Thyroid gland (tissue), 4 donors: ENCODE measurements around the gene NPIPB9. TPM values are rescaled to one million over a fixed set of nuclear protein-coding genes. Genes with fewer than 3 reads are reported as not detected.

Experiments
- DNase-seq, 2 donors: peaks; one replicate each; pipeline ENCODE4 v3.0.0-alpha.2; 2019
- H3K27ac ChIP-seq, 3 donors: fragments of 200-600 bp; sonication (generic); 1 replicate in 2 of 3; 2 replicates in 1 of 3; pipeline ENCODE4 v1.5.1; 2016 to 2019; ENCODE audit warnings: mild to moderate bottlenecking in 1 of 3, moderate library complexity in 1 of 3
- H3K27me3 ChIP-seq: fragments of 200-600 bp; sonication (generic); one replicate; pipeline ENCODE4 v1.5.1; 2019
- H3K36me3 ChIP-seq, 2 donors: fragments of 200-600 bp; sonication (generic); one replicate each; pipeline ENCODE4 v1.5.1; 2016 to 2019
- H3K4me1 ChIP-seq, 2 donors: fragments of 200-600 bp; sonication (generic); one replicate each; pipeline ENCODE4 v1.5.1; 2017 to 2019
- H3K4me3 ChIP-seq, 3 donors: fragments of 200-600 bp; sonication (generic); replicated peaks in 1 of 3; 1 replicate in 2 of 3; 2 replicates in 1 of 3; pipeline ENCODE4 v1.5.1; 2016; ENCODE audit warnings: mild to moderate bottlenecking in 1 of 3
- H3K9me3 ChIP-seq: fragments of 200-600 bp; sonication (generic); one replicate; pipeline ENCODE4 v1.5.1; 2017
- POLR2A ChIP-seq, 2 donors: fragments of 450-650 bp; IDR thresholded peaks; one replicate each; pipeline ENCODE4 v1.6.1; 2017; ENCODE audit warnings: antibody characterized with exemption in 2 of 2, mild to moderate bottlenecking in 2 of 2, moderate library complexity in 1 of 2
- WGBS, 2 donors: methylation state at CpG; one replicate each; pipeline ENCODE4 v1.1.5; 2017; 5-methylcytosine and 5-hydroxymethylcytosine counted together
- intact Hi-C: fragments of 100-400 bp; cut with DNase I; formaldehyde crosslinking; loops from one replicate; pipeline ENCODE4 v1.15.1; 2023
- microRNA-seq: library from miRNA; unstranded; fragments of <30 nt; microRNA quantifications from one replicate; pipeline ENCODE4, GENCODE V29; 2016
- small RNA-seq: library from RNA; depleted of rRNA; stranded (forward); fragments of <200 nt; gene quantifications from one replicate; pipeline ENCODE3, GENCODE V24; 2016
- total RNA-seq, 4 donors: library from RNA; depleted of rRNA; stranded (reverse); fragments of >200 nt; gene quantifications; one replicate each; pipeline ENCODE4 v1.2.3, GENCODE V29; 2016
- TF ChIP-seq, protein P1 (sequence below), 6 experiments: fragments of 200-600 bp in 3 of 6; fragments of 450-650 bp in 3 of 6; sonication (generic) in 3 of 6; IDR thresholded peaks; one replicate each; pipeline ENCODE4 v1.5.1; 2016 to 2019; ENCODE audit warnings: antibody characterized with exemption in 6 of 6, mild to moderate bottlenecking in 2 of 6, inconsistent platforms in 1 of 6, moderate library complexity in 1 of 6

NPIPB9 gene
- total RNA-seq, 4 donors from 2014 or later: 1.2 to 8.2 (median 2.0) TPM

DNA sequence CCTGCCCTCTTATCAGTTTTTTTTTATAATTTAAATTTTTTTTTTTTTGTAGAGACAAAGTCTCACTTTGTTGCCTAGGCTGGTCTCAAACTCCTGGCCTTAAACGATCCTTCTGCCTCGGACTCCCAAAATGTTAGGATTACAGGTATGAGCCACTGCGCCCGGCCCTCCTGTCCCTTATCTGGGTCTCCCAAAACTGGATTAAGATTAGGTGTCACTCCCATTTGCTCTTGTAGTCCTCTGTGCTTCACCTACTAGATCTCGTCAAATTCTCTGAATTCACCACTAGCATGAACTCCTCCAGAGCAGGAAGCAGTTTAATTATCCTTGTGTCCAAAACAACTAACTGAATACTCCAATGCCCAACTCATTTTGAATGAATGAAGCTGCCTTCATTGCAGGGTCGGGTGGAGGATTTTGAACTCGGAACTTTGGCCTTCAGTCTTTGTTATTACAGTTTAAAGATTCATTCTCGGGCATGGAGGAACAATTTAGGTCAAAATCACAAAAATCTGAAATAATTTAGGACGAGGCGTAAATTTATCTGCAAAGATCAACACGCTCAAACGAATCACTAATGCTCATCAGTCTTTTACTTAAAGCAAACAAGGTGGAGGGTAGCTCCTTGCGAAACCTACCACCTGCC is 70.4 kb downstream of the NPIPB9 start:
- WGBS, 2 donors: 31% methylated on average over 13 of the region's 13 CpGs
- DNase-seq: no peak
- intact Hi-C loops: no loop called here
- no peaks in the 10 kb centered on the region for H3K27me3 ChIP-seq
- H3K36me3 ChIP-seq: peaks cover 14 to 20% of the 10 kb centered on the region in 2 donors
- H3K9me3 ChIP-seq: no peaks in the 10 kb centered on the region
- H3K27ac ChIP-seq: peak overlapping the region; percentile 94 to 99 (median 99)
- H3K4me3 ChIP-seq: peak overlapping the region; percentile 24 to 100 (median 100)
- H3K4me1 ChIP-seq: peaks cover 15 to 19% of the 10 kb centered on the region in 2 donors
- TF ChIP-seq POLR2A (IDR thresholded peaks at IDR 0.05): no peak
- TF ChIP-seq, protein P1, sequence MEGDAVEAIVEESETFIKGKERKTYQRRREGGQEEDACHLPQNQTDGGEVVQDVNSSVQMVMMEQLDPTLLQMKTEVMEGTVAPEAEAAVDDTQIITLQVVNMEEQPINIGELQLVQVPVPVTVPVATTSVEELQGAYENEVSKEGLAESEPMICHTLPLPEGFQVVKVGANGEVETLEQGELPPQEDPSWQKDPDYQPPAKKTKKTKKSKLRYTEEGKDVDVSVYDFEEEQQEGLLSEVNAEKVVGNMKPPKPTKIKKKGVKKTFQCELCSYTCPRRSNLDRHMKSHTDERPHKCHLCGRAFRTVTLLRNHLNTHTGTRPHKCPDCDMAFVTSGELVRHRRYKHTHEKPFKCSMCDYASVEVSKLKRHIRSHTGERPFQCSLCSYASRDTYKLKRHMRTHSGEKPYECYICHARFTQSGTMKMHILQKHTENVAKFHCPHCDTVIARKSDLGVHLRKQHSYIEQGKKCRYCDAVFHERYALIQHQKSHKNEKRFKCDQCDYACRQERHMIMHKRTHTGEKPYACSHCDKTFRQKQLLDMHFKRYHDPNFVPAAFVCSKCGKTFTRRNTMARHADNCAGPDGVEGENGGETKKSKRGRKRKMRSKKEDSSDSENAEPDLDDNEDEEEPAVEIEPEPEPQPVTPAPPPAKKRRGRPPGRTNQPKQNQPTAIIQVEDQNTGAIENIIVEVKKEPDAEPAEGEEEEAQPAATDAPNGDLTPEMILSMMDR (IDR thresholded peaks at IDR 0.05): no peak

Small RNAs within 50 kb of the gene (microRNA-seq; reads per million reads assigned to microRNA genes)
- not detected for gene MIR6862-2

Small RNAs within 50 kb of the gene (small RNA-seq; reads per million reads assigned to genes)
- gene MIR6862-2: not detected

Other genes starting within 250 kb of the NPIPB9 start
- gene IL27, start 245.0 kb upstream of the NPIPB9 start, total RNA-seq: under 1 TPM in 1 of 4 donors, not detected in 3; 0.45 TPM
- gene NUPR1, start 212.8 kb upstream of the NPIPB9 start, total RNA-seq: 1,000 to 10,000 TPM in 1 of 4 donors, 100 to 1,000 TPM in 2, 10 to 100 TPM in 1; 53.3 to 1,103 (median 535) TPM
- 10 to 100 TPM; 31.8 to 41.9 (median 36.9) TPM for gene SGF29, start 197.9 kb upstream of the NPIPB9 start, total RNA-seq
- 10 to 100 TPM in 3 of 4 donors, 1 to 10 TPM in 1; 3.6 to 35.9 (median 20.9) TPM for gene SULT1A2, start 154.7 kb upstream of the NPIPB9 start, total RNA-seq
- 100 to 1,000 TPM in 2 of 4 donors, 10 to 100 TPM in 2; 84.9 to 162 (median 118) TPM for gene SULT1A1, start 141.7 kb upstream of the NPIPB9 start, total RNA-seq
- under 1 TPM in 2 of 4 donors, not detected in 2; 0.27 to 0.63 TPM for gene NPIPB8, start 113.7 kb upstream of the NPIPB9 start, total RNA-seq
- 100 to 1,000 TPM; 213 to 326 (median 285) TPM for gene EIF3C, start 40.3 kb upstream of the NPIPB9 start, total RNA-seq
- 10 to 100 TPM; 49.3 to 78.7 (median 62.0) TPM for gene ATXN2L, start 71.2 kb downstream of the NPIPB9 start, total RNA-seq
- gene TUFM, start 94.6 kb downstream of the NPIPB9 start, total RNA-seq: 100 to 1,000 TPM in 3 of 4 donors, 10 to 100 TPM in 1; 95.7 to 172 (median 126) TPM
- 10 to 100 TPM; 34.4 to 60.6 (median 38.8) TPM for gene SH2B1, start 112.1 kb downstream of the NPIPB9 start, total RNA-seq
- gene ATP2A1, start 126.7 kb downstream of the NPIPB9 start, total RNA-seq: 1 to 10 TPM in 2 of 4 donors, under 1 TPM in 1, not detected in 1; 0.27 to 2.7 (median 2.3) TPM
- 10 to 100 TPM; 36.7 to 55.8 (median 41.2) TPM for gene RABEP2, start 173.5 kb downstream of the NPIPB9 start, total RNA-seq
- not detected for gene CD19, start 180.2 kb downstream of the NPIPB9 start, total RNA-seq
- gene NFATC2IP, start 199.2 kb downstream of the NPIPB9 start, total RNA-seq: 10 to 100 TPM; 20.5 to 33.6 (median 28.2) TPM
- gene SPNS1, start 223.0 kb downstream of the NPIPB9 start, total RNA-seq: 10 to 100 TPM; 16.5 to 24.2 (median 20.6) TPM
- gene LAT, start 233.3 kb downstream of the NPIPB9 start, total RNA-seq: 10 to 100 TPM in 1 of 4 donors, 1 to 10 TPM in 3; 4.4 to 10.6 (median 7.0) TPM